Fibroblast of villous mesenchyme (primary cell): Measurements from ENCODE around the gene PIH1D1. TPM values are rescaled to one million over a fixed set of nuclear protein-coding genes. Genes with fewer than 3 reads are reported as not detected.

Source experiments
- DNase-seq: peaks from one replicate; pipeline ENCODE4 v3.0.0-alpha.2; 2010; ENCODE audit warnings: low read depth
- H3K4me3 ChIP-seq: 2 replicates; pipeline ENCODE4 v1.5.1; 2011; ENCODE audit warnings: low read depth, mild to moderate bottlenecking, low read length
- small RNA-seq: library from RNA; depleted of rRNA; stranded (forward); fragments of <200 nt; gene quantifications from one replicate; pipeline ENCODE3, GENCODE V24; 2012
- total RNA-seq: library from RNA; depleted of rRNA; stranded (reverse); fragments of >200 nt; gene quantifications from 2 replicates; pipeline ENCODE4 v1.2.3, GENCODE V29; 2012
- TF ChIP-seq, protein P1 (sequence below): IDR thresholded peaks from 2 replicates; pipeline ENCODE4 v1.5.1; 2012; ENCODE audit warnings: low read depth, mild to moderate bottlenecking, low read length; ENCODE audit not compliant: insufficient read depth

PIH1D1 gene
- total RNA-seq, 1 donor = 91.1 TPM

DNA sequence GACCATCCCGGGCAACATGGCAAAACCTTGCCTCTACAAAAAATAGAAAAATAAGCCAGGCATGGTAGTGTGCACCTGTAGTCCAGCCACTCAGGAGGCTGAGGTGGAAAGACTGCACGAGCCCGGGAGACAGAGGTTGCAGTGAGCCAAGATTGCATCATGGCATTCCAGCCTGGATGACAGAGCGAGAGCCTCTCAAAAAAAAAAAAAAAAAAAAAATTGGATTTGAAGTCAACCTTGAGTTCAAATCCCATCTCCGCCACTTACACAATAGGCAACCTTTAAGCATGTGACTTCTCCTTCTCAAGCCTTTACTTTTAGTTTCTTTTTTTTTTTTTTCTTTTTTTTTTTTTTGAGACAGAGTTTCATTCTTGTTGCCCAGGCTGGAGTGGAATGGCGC, 51.6 kb downstream of the PIH1D1 start:
- TF ChIP-seq, protein P1, sequence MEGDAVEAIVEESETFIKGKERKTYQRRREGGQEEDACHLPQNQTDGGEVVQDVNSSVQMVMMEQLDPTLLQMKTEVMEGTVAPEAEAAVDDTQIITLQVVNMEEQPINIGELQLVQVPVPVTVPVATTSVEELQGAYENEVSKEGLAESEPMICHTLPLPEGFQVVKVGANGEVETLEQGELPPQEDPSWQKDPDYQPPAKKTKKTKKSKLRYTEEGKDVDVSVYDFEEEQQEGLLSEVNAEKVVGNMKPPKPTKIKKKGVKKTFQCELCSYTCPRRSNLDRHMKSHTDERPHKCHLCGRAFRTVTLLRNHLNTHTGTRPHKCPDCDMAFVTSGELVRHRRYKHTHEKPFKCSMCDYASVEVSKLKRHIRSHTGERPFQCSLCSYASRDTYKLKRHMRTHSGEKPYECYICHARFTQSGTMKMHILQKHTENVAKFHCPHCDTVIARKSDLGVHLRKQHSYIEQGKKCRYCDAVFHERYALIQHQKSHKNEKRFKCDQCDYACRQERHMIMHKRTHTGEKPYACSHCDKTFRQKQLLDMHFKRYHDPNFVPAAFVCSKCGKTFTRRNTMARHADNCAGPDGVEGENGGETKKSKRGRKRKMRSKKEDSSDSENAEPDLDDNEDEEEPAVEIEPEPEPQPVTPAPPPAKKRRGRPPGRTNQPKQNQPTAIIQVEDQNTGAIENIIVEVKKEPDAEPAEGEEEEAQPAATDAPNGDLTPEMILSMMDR = no peak
- DNase-seq = no peak
- no peak overlapping the region for H3K4me3 ChIP-seq

DNA sequence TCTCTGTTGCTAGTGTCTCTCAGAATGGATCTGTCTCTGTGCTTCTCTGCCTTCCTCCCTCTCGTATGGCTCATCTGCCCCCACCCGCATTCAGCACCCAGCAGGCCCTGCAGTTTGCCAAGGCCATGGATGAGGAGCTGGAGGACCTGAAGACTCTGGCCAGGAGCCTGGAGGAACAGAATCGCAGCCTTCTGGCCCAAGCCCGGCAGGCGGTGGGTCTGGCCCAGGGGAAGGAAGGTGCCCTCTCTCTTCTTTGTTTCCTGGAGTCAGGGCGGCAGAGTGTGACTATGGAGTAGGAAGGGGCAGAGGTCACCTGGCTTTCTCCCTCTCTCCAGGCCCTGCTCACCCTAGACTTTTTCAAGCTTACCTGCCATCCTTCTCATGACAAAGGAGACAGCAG, 52.7 kb downstream of the PIH1D1 start:
- TF ChIP-seq, protein P1 = no peak
- no peak overlapping the region for H3K4me3 ChIP-seq
- DNase-seq = no peak

DNA sequence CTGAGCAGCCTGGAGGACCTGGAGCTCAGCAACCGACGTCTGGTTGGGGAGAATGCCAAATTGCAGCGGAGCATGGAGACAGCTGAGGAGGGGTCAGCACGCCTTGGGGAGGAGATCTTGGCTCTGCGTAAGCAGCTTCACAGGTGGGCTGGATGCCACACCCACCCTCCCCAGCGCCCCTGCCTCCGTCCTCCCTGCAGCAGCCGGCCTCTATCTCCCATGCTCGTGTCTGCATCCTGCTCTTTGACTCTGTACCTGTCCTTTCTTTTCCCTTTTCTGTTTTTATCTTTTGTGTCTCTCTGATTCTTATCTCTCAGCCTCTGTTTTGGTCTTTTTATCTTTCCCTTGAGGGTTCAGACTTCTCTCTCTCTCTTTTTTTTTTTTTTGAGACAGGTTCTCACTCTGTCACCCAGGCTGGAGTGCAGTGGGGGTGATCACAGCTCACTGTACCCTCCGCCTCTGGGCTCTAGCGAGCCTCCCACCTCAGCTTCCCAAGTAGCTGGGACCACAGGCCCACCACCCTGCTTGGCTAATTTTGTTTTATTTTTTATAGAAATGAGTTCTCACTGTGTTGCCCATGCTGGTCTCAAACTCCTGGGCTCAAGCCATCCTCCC, 53.5 kb downstream of the PIH1D1 start:
- H3K4me3 ChIP-seq = no peak overlapping the region
- TF ChIP-seq, protein P1 = no peak
- no peak for DNase-seq

DNA sequence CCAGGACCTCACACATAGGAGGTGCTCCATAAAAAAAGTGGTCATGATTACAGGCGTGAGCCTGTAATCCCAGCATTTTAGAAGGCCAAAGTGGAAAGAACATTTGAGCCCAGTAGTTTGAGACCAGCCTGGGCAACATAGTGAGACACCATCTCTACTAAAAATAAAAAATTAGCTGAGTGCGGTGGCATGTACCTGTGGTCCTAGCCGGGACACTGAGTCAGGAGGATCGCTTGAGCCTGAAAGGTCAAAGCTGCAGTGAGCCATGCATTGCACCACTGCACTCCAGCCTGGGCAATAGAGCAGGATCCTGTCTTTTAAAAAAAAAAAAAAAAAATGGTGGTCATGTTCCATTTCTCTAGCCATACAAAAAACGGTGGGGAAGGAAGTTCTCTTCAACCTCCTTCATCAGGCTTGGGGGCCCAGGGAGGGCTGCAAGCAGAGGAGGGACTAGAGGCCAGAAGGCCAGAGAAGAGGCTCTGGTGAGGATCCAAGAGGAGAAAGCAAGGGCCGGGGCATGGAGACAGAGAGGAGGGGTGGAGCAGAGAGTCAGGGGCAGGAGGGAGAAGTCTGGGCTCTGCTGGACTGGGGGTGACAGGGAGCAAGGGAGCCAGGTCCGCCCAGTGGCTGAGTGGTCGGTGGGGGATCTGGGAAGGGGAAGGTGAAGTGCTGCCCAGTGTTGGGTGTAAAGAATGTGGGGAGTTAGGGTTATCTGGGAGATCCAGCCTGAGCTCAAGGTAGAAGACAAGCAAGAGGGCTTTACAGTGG, 54.7 kb downstream of the PIH1D1 start:
- no peak overlapping the region for H3K4me3 ChIP-seq
- no peak for DNase-seq
- TF ChIP-seq, protein P1 = no peak

Small RNA genes within 50 kb of the gene (small RNA-seq; reads per million reads assigned to genes)
- gene MIR150 = 0.28 reads per million
- gene SNORD32A = not detected
- not detected for gene SNORD33
- gene SNORD34 = not detected
- gene SNORD35A = not detected
- gene SNORD35B = not detected

Other genes with a start within 250 kb of the PIH1D1 start
- 0.64 TPM in 1 of 2 replicates, not detected in the other for gene SLC6A16, start 126.6 kb downstream of the PIH1D1 start, total RNA-seq
- not detected in 2 replicates for gene CD37, start 116.4 kb downstream of the PIH1D1 start, total RNA-seq
- gene TEAD2, start 89.4 kb downstream of the PIH1D1 start, total RNA-seq = 37.6 and 38.7 TPM in 2 replicates
- gene DKKL1, start 87.9 kb downstream of the PIH1D1 start, total RNA-seq = 0.32 TPM in 1 of 2 replicates, not detected in the other
- not detected in 2 replicates for gene KASH5, start 63.6 kb downstream of the PIH1D1 start, total RNA-seq
- gene PTH2, start 28.4 kb downstream of the PIH1D1 start, total RNA-seq = not detected in 2 replicates
- not detected in 2 replicates for gene GFY, start 26.4 kb downstream of the PIH1D1 start, total RNA-seq
- gene SLC17A7, start 10.3 kb downstream of the PIH1D1 start, total RNA-seq = not detected in 2 replicates
- gene ALDH16A1, start 1.4 kb upstream of the PIH1D1 start, total RNA-seq = 17.7 and 40.6 TPM in 2 replicates
- gene FLT3LG, start 22.4 kb upstream of the PIH1D1 start, total RNA-seq = 2.6 and 4.8 TPM in 2 replicates
- gene RPL13A, start 35.8 kb upstream of the PIH1D1 start, total RNA-seq = 1,887 and 2,774 TPM in 2 replicates
- 1,679 and 1,912 TPM in 2 replicates for gene RPS11, start 44.6 kb upstream of the PIH1D1 start, total RNA-seq
- 39.7 and 44.8 TPM in 2 replicates for gene FCGRT, start 60.8 kb upstream of the PIH1D1 start, total RNA-seq
- gene RCN3, start 76.2 kb upstream of the PIH1D1 start, total RNA-seq = 115 and 162 TPM in 2 replicates
- gene NOSIP, start 128.7 kb upstream of the PIH1D1 start, total RNA-seq = 76.9 and 101 TPM in 2 replicates
- 0.32 and 0.43 TPM in 2 replicates for gene PRRG2, start 129.5 kb upstream of the PIH1D1 start, total RNA-seq
- 3.0 and 3.9 TPM in 2 replicates for gene PRR12, start 139.4 kb upstream of the PIH1D1 start, total RNA-seq
- 43.2 and 44.5 TPM in 2 replicates for gene RRAS, start 188.3 kb upstream of the PIH1D1 start, total RNA-seq
- 17.4 and 18.1 TPM in 2 replicates for gene SCAF1, start 190.4 kb upstream of the PIH1D1 start, total RNA-seq
- 49.9 and 66.5 TPM in 2 replicates for gene IRF3, start 214.0 kb upstream of the PIH1D1 start, total RNA-seq
- gene BCL2L12, start 214.1 kb upstream of the PIH1D1 start, total RNA-seq = 4.7 and 6.8 TPM in 2 replicates
- gene PRMT1, start 225.5 kb upstream of the PIH1D1 start, total RNA-seq = 258 and 341 TPM in 2 replicates
- gene ADM5, start 237.8 kb upstream of the PIH1D1 start, total RNA-seq = under 0.01 and 0.32 TPM in 2 replicates
- 20.0 and 32.0 TPM in 2 replicates for gene CPT1C, start 239.3 kb upstream of the PIH1D1 start, total RNA-seq